GM12878 (cell line): ENCODE measurements around the gene EIF3B. TPM values are rescaled to one million over a fixed set of nuclear protein-coding genes. Genes with fewer than 3 reads are reported as not detected.

Experiments used
- ATAC-seq: fragments of 200-7000 bp; cut with Tn5 transposase; 3 replicates; pipeline ENCODE4 v1.9.1; 2020; ENCODE audit warnings: mild to moderate bottlenecking, moderate library complexity
- BruUV-seq: library from RNA; stranded (reverse); fragments of 400-500 nt; replicated peaks from 2 replicates; lab custom pipeline; 2021; lab: Mats Ljungman, UMichigan
- CTCF ChIA-PET: fragments of 300-600 bp; sonication (Branson Sonifier 250); formaldehyde crosslinking; extraction: SDS; loops from one replicate; lab custom pipeline; 2021; ENCODE audit warnings: inconsistent platforms; lab: Yijun Ruan, JAX
- POLR2A ChIA-PET: fragments of 350-600 bp; formaldehyde crosslinking; extraction: SDS; loops from one replicate; lab custom pipeline; 2021; ENCODE audit warnings: inconsistent platforms; lab: Charles Lee
- RAD21 ChIA-PET: fragments of 300-600 bp; sonication (Branson Sonifier 250); formaldehyde crosslinking; loops from one replicate; lab custom pipeline; 2023; ENCODE audit warnings: antibody characterized with exemption; ENCODE audit not compliant: unreplicated experiment; lab: Charles Lee
- SMC1A ChIA-PET: fragments of 300-600 bp; sonication (Branson Sonifier 250); formaldehyde crosslinking; loops from one replicate; lab custom pipeline; 2023; ENCODE audit not compliant: unreplicated experiment, uncharacterized antibody; lab: Charles Lee
- DNase-seq: peaks from one replicate; pipeline ENCODE4 v3.0.0-alpha.2; 2011; ENCODE audit warnings: low read depth, low spot score
- FAIRE-seq: peaks from 3 replicates; lab custom pipeline; 2011; peaks lifted over from hg19 to GRCh38; lab: Jason Lieb, UNC
- H2AFZ ChIP-seq: 2 replicates; pipeline ENCODE4 v1.6.0; 2011; ENCODE audit warnings: low read depth, low read length, control low read depth; ENCODE audit not compliant: control insufficient read depth
- H3K27ac ChIP-seq: 2 replicates; pipeline ENCODE4 v1.5.1; 2011; ENCODE audit warnings: control low read depth; ENCODE audit not compliant: control insufficient read depth, insufficient read depth
- H3K27me3 ChIP-seq, 2 experiments: replicated peaks in 1 of 2; 2 replicates each; pipeline versions ENCODE4 v1.6.0 to v1.6.1; 2011; ENCODE audit warnings: low read length in 1 of 2; ENCODE audit not compliant: control insufficient read depth in 2 of 2, insufficient read depth in 2 of 2
- H3K36me3 ChIP-seq, 2 experiments: 2 replicates each; pipeline ENCODE4 v1.5.1; 2011; ENCODE audit warnings: low read length in 1 of 2; ENCODE audit not compliant: control insufficient read depth in 2 of 2, insufficient read depth in 2 of 2
- H3K4me1 ChIP-seq: 2 replicates; pipeline ENCODE4 v1.6.1; 2011; ENCODE audit warnings: mild to moderate bottlenecking, low read length, moderate library complexity, mixed read lengths; ENCODE audit not compliant: control insufficient read depth, insufficient read depth
- H3K4me2 ChIP-seq: 2 replicates; pipeline ENCODE4 v1.6.0; 2011; ENCODE audit warnings: control low read depth; ENCODE audit not compliant: control insufficient read depth, insufficient read depth
- H3K4me3 ChIP-seq: fragments of 200-600 bp; sonication (generic); 2 replicates; pipeline ENCODE4 v1.5.1; 2016
- H3K79me2 ChIP-seq: 2 replicates; pipeline ENCODE4 v1.6.0; 2011; ENCODE audit warnings: low read length; ENCODE audit not compliant: control insufficient read depth, insufficient read depth
- H3K9ac ChIP-seq: 2 replicates; pipeline ENCODE4 v1.8.0; 2011; ENCODE audit warnings: low read length, control low read depth, mixed read lengths; ENCODE audit not compliant: control insufficient read depth, insufficient read depth
- H3K9me3 ChIP-seq: replicated peaks from 3 replicates; pipeline ENCODE4 v1.5.1; 2011; ENCODE audit warnings: mild to moderate bottlenecking, low read length; ENCODE audit not compliant: control insufficient read depth, insufficient read depth
- H4K20me1 ChIP-seq: 2 replicates; pipeline ENCODE4 v1.6.0; 2011; ENCODE audit not compliant: control insufficient read depth, insufficient read depth
- CBX3 ChIP-seq: fragments of 200-600 bp; sonication (generic); IDR thresholded peaks from 2 replicates; pipeline ENCODE4 v1.6.1; 2016; ENCODE audit warnings: low read depth, borderline replicate concordance
- DPF2 ChIP-seq: fragments of 450-650 bp; IDR thresholded peaks from 2 replicates; pipeline ENCODE4 v1.6.1; 2017; ENCODE audit warnings: mild to moderate bottlenecking
- FOXM1 ChIP-seq: IDR thresholded peaks from 2 replicates; pipeline ENCODE4 v1.6.1; 2012; ENCODE audit warnings: low read depth, mild to moderate bottlenecking, inconsistent platforms, low read length, moderate library complexity
- HDAC6 ChIP-seq: fragments of 200-600 bp; sonication (generic); IDR thresholded peaks from one replicate; pipeline ENCODE4 v1.8.0; 2017; ENCODE audit warnings: antibody characterized with exemption; ENCODE audit not compliant: unreplicated experiment
- LARP7 ChIP-seq: fragments of 450-650 bp; IDR thresholded peaks from 2 replicates; pipeline ENCODE4 v1.6.1; 2017; ENCODE audit warnings: mild to moderate bottlenecking
- MEF2B ChIP-seq: fragments of 450-650 bp; IDR thresholded peaks from 2 replicates; pipeline ENCODE4 v1.6.1; 2018; ENCODE audit warnings: mild to moderate bottlenecking, moderate library complexity; ENCODE audit not compliant: partially characterized antibody, poor library complexity, severe bottlenecking
- MXI1 ChIP-seq: fragments of 150-350 bp; IDR thresholded peaks from 2 replicates; pipeline ENCODE4 v1.6.1; 2011; ENCODE audit warnings: low read depth, mild to moderate bottlenecking, inconsistent platforms, low read length, improper control_type of control experiment
- NFXL1 ChIP-seq: fragments of 450-650 bp; IDR thresholded peaks from 2 replicates; pipeline ENCODE4 v1.6.1; 2017; ENCODE audit warnings: antibody characterized with exemption, mild to moderate bottlenecking, borderline replicate concordance
- PAX5 ChIP-seq: IDR thresholded peaks from 2 replicates; pipeline ENCODE4 v1.6.1; 2011; ENCODE audit warnings: low read depth, low read length, borderline replicate concordance
- PAX8 ChIP-seq: fragments of 450-650 bp; IDR thresholded peaks from 2 replicates; pipeline ENCODE4 v1.6.1; 2017; ENCODE audit warnings: mild to moderate bottlenecking, moderate library complexity
- SREBF1 ChIP-seq: IDR thresholded peaks from 2 replicates; pipeline ENCODE4 v1.6.1; 2012; ENCODE audit warnings: mild to moderate bottlenecking, low read length
- SUZ12 ChIP-seq: fragments of 200-600 bp; sonication (generic); IDR thresholded peaks from one replicate; pipeline ENCODE4 v1.6.1; 2018; ENCODE audit warnings: antibody characterized with exemption, mild to moderate bottlenecking; ENCODE audit not compliant: unreplicated experiment
- WRNIP1 ChIP-seq: IDR thresholded peaks from 2 replicates; pipeline ENCODE4 v1.6.1; 2011; ENCODE audit warnings: low read depth, low read length, improper control_type of control experiment, borderline replicate concordance
- ZNF622 ChIP-seq: fragments of 450-650 bp; IDR thresholded peaks from 2 replicates; pipeline ENCODE4 v1.6.1; 2017; ENCODE audit warnings: mild to moderate bottlenecking, inconsistent platforms
- ZSCAN29 ChIP-seq: fragments of 450-650 bp; IDR thresholded peaks from 2 replicates; pipeline ENCODE4 v1.6.1; 2017; ENCODE audit warnings: mild to moderate bottlenecking, moderate library complexity
- whole genome bisulfite sequencing: methylation state at CpG from one replicate; pipeline ENCODE4 v1.1.6; 2016; ENCODE audit warnings: low lambda C conversion rate; ENCODE audit not compliant: insufficient replicate concordance, insufficient coverage; ENCODE audit errors: missing lambda C conversion rate; 5-methylcytosine and 5-hydroxymethylcytosine counted together
- in situ Hi-C: fragments of 300-500 bp; cut with MboI; formaldehyde crosslinking; loops from 9 replicates; pipeline ENCODE4 v1.14.3; 2018; ENCODE audit warnings: mixed read lengths
- intact Hi-C: fragments of 100-400 bp; cut with micrococcal nuclease; formaldehyde crosslinking; loops from one replicate; pipeline ENCODE4 v1.14.2; 2022; ENCODE audit not compliant: unreplicated experiment
- polyA plus RNA-seq, 11 experiments: library from polyadenylated mRNA; depleted of rRNA in 4 of 11; unstranded in 6 of 11; stranded (reverse) in 5 of 11; fragments of >200 nt; fragmentation: Nextera tagmentation in 4 of 11; fragmentation: Illumina TruSeq in 1 of 11; extraction: Ambion mirVana in 4 of 11; extraction: Trizol in 1 of 11; gene quantifications; 1 replicate in 1 of 11; 2 replicates in 10 of 11; pipeline versions ENCODE4 v1.2.1 to v1.2.3, GENCODE V29; 2011 to 2016; ENCODE audit warnings: inconsistent platforms in 2 of 11, missing spikeins in 2 of 11, low read depth in 1 of 11
- total RNA-seq, 4 experiments: library from RNA; depleted of rRNA in 3 of 4; stranded (reverse); fragments of >200 nt in 3 of 4; fragmentation: Illumina TruSeq in 1 of 4; extraction: Trizol in 1 of 4; gene quantifications; 2 replicates each; pipeline versions ENCODE4 v1.2.1 to v1.2.3, GENCODE V29; 2013 to 2021
- TF ChIP-seq, protein P1 (sequence below): fragments of 450-650 bp; IDR thresholded peaks from 2 replicates; pipeline ENCODE4 v1.6.1; 2016; ENCODE audit warnings: mild to moderate bottlenecking
- TF ChIP-seq, protein P2 (sequence below): fragments of 150-350 bp; IDR thresholded peaks from 2 replicates; pipeline ENCODE4 v1.6.1; 2016; ENCODE audit warnings: low read depth, low read length
- TF ChIP-seq, protein P3 (sequence below), 3 experiments: IDR thresholded peaks in 2 of 3; conservative IDR thresholded peaks in 1 of 3; 2 replicates each; pipeline ENCODE4 v1.5.1; 2011; ENCODE audit warnings: low read depth in 3 of 3, low read length in 3 of 3, mild to moderate bottlenecking in 3 of 3, control low read depth in 2 of 3, moderate library complexity in 2 of 3, inconsistent platforms in 1 of 3, mixed read lengths in 1 of 3; ENCODE audit not compliant: control insufficient read depth in 2 of 3, insufficient read depth in 1 of 3; ENCODE audit errors: extremely low read depth in 1 of 3

Gene EIF3B
- total and polyA plus RNA-seq, 10 of the 15 experiments (the other 5 are each of a cell fraction or from before 2014, with no cell fraction given), result 17.6 to 275 (median 153) TPM

DNA sequence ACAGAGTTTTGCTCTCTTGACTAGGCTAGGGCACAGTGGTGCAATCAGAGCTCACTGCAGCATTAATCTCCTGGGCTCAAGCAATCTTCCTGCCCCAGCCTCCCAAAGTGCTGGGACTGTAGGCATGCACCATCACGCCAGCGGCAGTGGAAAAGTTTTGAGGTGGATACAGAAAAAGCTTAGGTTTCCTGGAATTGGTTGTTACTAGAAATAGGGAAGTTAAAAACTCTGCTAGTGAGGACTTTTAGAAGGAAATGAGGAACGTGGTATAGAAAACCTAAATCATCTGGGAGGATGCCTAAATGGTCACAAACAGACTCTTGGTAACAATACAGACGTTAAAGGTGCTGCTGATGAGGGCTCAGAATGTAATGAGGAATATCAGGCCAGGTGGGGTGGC, 29.5 kb upstream of the EIF3B start:
- no peak for FAIRE-seq
- no peaks in the 10 kb centered on the region for H3K9me3 ChIP-seq
- TF ChIP-seq ZNF622 (no peak), ZSCAN29 (no peak), DPF2 (no peak), LARP7 (no peak), SUZ12 (no peak), MEF2B (no peak), FOXM1 (no peak), CBX3 (no peak), HDAC6 (no peak), SREBF1 (no peak), NFXL1 (no peak), WRNIP1 (no peak), PAX8 (no peak), PAX5 (no peak), MXI1 (no peak)
- TF ChIP-seq, protein P1, sequence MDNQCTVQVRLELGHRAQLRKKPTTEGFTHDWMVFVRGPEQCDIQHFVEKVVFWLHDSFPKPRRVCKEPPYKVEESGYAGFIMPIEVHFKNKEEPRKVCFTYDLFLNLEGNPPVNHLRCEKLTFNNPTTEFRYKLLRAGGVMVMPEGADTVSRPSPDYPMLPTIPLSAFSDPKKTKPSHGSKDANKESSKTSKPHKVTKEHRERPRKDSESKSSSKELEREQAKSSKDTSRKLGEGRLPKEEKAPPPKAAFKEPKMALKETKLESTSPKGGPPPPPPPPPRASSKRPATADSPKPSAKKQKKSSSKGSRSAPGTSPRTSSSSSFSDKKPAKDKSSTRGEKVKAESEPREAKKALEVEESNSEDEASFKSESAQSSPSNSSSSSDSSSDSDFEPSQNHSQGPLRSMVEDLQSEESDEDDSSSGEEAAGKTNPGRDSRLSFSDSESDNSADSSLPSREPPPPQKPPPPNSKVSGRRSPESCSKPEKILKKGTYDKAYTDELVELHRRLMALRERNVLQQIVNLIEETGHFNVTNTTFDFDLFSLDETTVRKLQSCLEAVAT, result no peak
- TF ChIP-seq, protein P2, sequence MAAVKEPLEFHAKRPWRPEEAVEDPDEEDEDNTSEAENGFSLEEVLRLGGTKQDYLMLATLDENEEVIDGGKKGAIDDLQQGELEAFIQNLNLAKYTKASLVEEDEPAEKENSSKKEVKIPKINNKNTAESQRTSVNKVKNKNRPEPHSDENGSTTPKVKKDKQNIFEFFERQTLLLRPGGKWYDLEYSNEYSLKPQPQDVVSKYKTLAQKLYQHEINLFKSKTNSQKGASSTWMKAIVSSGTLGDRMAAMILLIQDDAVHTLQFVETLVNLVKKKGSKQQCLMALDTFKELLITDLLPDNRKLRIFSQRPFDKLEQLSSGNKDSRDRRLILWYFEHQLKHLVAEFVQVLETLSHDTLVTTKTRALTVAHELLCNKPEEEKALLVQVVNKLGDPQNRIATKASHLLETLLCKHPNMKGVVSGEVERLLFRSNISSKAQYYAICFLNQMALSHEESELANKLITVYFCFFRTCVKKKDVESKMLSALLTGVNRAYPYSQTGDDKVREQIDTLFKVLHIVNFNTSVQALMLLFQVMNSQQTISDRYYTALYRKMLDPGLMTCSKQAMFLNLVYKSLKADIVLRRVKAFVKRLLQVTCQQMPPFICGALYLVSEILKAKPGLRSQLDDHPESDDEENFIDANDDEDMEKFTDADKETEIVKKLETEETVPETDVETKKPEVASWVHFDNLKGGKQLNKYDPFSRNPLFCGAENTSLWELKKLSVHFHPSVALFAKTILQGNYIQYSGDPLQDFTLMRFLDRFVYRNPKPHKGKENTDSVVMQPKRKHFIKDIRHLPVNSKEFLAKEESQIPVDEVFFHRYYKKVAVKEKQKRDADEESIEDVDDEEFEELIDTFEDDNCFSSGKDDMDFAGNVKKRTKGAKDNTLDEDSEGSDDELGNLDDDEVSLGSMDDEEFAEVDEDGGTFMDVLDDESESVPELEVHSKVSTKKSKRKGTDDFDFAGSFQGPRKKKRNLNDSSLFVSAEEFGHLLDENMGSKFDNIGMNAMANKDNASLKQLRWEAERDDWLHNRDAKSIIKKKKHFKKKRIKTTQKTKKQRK, result no peak
- TF ChIP-seq, protein P3, sequence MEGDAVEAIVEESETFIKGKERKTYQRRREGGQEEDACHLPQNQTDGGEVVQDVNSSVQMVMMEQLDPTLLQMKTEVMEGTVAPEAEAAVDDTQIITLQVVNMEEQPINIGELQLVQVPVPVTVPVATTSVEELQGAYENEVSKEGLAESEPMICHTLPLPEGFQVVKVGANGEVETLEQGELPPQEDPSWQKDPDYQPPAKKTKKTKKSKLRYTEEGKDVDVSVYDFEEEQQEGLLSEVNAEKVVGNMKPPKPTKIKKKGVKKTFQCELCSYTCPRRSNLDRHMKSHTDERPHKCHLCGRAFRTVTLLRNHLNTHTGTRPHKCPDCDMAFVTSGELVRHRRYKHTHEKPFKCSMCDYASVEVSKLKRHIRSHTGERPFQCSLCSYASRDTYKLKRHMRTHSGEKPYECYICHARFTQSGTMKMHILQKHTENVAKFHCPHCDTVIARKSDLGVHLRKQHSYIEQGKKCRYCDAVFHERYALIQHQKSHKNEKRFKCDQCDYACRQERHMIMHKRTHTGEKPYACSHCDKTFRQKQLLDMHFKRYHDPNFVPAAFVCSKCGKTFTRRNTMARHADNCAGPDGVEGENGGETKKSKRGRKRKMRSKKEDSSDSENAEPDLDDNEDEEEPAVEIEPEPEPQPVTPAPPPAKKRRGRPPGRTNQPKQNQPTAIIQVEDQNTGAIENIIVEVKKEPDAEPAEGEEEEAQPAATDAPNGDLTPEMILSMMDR (IDR thresholded peaks at IDR 0.05 in 2 of 3, conservative IDR thresholded peaks at IDR 0.05 in 1 of 3; ENCODE audit: control insufficient read depth in 2 of 3, extremely low read depth in 1 of 3, insufficient read depth in 1 of 3, low read depth in 3 of 3, low read length in 3 of 3), result no peak

More for the DNA sequence above, 29.5 kb upstream of the EIF3B start:
- SMC1A ChIA-PET, result interaction anchor here (0.5 to 1.1 kb wide), 2 partner anchors 22 to 39 kb away, joined by 3 read pairs; no protein-coding TSS in a partner anchor
- no TSS peak for BruUV-seq
- ATAC-seq (no peak), DNase-seq (no peak)
- in situ Hi-C loops, result no loop called here
- RAD21 ChIA-PET, result no interaction called here
- H3K27ac ChIP-seq, result no peak overlapping the region
- H3K4me3 ChIP-seq, result no peak overlapping the region
- POLR2A ChIA-PET, result interaction anchor here (0.6 kb wide), 1 partner anchor 23 kb away, joined by 5 read pairs; no protein-coding TSS in a partner anchor
- H3K79me2 ChIP-seq, result no peaks in the 10 kb centered on the region
- H3K36me3 ChIP-seq, result no peaks in the 10 kb centered on the region
- H3K4me2 ChIP-seq, result no peak overlapping the region
- no peaks in the 10 kb centered on the region for H3K4me1 ChIP-seq
- no peaks in the 10 kb centered on the region for H4K20me1 ChIP-seq
- intact Hi-C loops, result no loop called here
- 0% methylated on average over 4 of the region's 4 CpGs for WGBS
- no peak overlapping the region; the same call in 1 of the 2 replicates for H2AFZ ChIP-seq
- CTCF ChIA-PET, result interaction anchor here (0.5 to 2.3 kb wide), 2 partner anchors 23 to 137 kb away, joined by 3 to 5 read pairs; no protein-coding TSS in a partner anchor
- no peaks in the 10 kb centered on the region for H3K27me3 ChIP-seq
- no peak overlapping the region for H3K9ac ChIP-seq
